Stimulated activated CD4-positive, alpha-beta T cell treated with anti-CD3 and anti-CD28 coated beads, TNF-alpha, amount 100 ng/mL, for 24 hours (primary cell): ENCODE data around the gene CLEC1A.

Source experiments
- DNase-seq, 3 experiments: peaks; one replicate each; pipeline ENCODE4 v3.0.0-alpha.2; 2020; ENCODE audit warnings: low read depth in 3 of 3

The CLEC1A gene

GRCh38 chr12:10098791-10099190 is at the start of gene CLEC1A:
Gene CLEC1A, minus strand, starts transcription at chr12:10098985. Its CDS starts 63 bp downstream, at chr12:10098922.
- no peak for DNase-seq

GRCh38 chr12:10147714-10148403 is 49.1 kb upstream of the CLEC1A start:
- no peak for DNase-seq

GRCh38 chr12:10142976-10143589 is 44.3 kb upstream of the CLEC1A start:
- DNase-seq: no peak

- peak; percentile 12 to 34 (median 20) for DNase-seq
These were observed 41.2 kb upstream of the CLEC1A start for GRCh38 chr12:10140001-10140400.

- DNase-seq: no peak
These were observed 37.9 kb upstream of the CLEC1A start for GRCh38 chr12:10136637-10137205.

- no peak for DNase-seq
These were observed 36.3 kb upstream of the CLEC1A start for GRCh38 chr12:10135126-10135525.

- DNase-seq: no peak
These were observed 34.1 kb upstream of the CLEC1A start for GRCh38 chr12:10132850-10133370.

- DNase-seq: no peak
These were observed 32.4 kb upstream of the CLEC1A start for GRCh38 chr12:10131111-10131690.

- DNase-seq: no peak
These were observed 31.3 kb upstream of the CLEC1A start, which contains the start of gene CLEC7A for GRCh38 chr12:10130042-10130441. Gene CLEC7A, minus strand, starts transcription at chr12:10130199. Its CDS starts 117 bp downstream, at chr12:10130082.

GRCh38 chr12:10128687-10129086 is 29.9 kb upstream of the CLEC1A start:
- DNase-seq: no peak

- no peak for DNase-seq
These were observed 27.6 kb upstream of the CLEC1A start for GRCh38 chr12:10126413-10126812.

- no peak for DNase-seq
These were observed 23.9 kb upstream of the CLEC1A start for GRCh38 chr12:10122689-10123088.

- DNase-seq: no peak
These were observed 22.5 kb upstream of the CLEC1A start for GRCh38 chr12:10121278-10121677.

- DNase-seq: no peak
These were observed 20.3 kb upstream of the CLEC1A start for GRCh38 chr12:10119066-10119465.

- no peak for DNase-seq
These were observed 17.1 kb upstream of the CLEC1A start for GRCh38 chr12:10115890-10116289.

GRCh38 chr12:10115311-10115710 is 16.5 kb upstream of the CLEC1A start:
- no peak for DNase-seq

- no peak for DNase-seq
These were observed 15.1 kb upstream of the CLEC1A start for GRCh38 chr12:10113920-10114319.

GRCh38 chr12:10113075-10113474 is 14.3 kb upstream of the CLEC1A start:
- no peak for DNase-seq

GRCh38 chr12:10111451-10111850 is 12.7 kb upstream of the CLEC1A start:
- no peak for DNase-seq

GRCh38 chr12:10110256-10110844 is 11.6 kb upstream of the CLEC1A start:
- no peak for DNase-seq

- DNase-seq: no peak
These were observed 3.5 kb upstream of the CLEC1A start for GRCh38 chr12:10102322-10102721.

GRCh38 chr12:10101648-10102220 is 2.9 kb upstream of the CLEC1A start:
- DNase-seq: no peak
